D721Med (cell line): ENCODE results near the gene RALGAPA2.

Experiments
- DNase-seq: peaks from one replicate; pipeline ENCODE4 v3.0.0; 2011; ENCODE audit warnings: low spot score; ENCODE audit not compliant: insufficient read length
- FAIRE-seq: peaks from 2 replicates; lab custom pipeline; 2011; peaks lifted over from hg19 to GRCh38; lab: Jason Lieb, UNC
- TF ChIP-seq, protein P1 (sequence below): IDR thresholded peaks from 2 replicates; pipeline ENCODE4 v1.5.1; 2012; ENCODE audit warnings: mild to moderate bottlenecking, control low read depth; ENCODE audit not compliant: insufficient read depth; ENCODE audit errors: missing control alignments

Gene RALGAPA2

DNA sequence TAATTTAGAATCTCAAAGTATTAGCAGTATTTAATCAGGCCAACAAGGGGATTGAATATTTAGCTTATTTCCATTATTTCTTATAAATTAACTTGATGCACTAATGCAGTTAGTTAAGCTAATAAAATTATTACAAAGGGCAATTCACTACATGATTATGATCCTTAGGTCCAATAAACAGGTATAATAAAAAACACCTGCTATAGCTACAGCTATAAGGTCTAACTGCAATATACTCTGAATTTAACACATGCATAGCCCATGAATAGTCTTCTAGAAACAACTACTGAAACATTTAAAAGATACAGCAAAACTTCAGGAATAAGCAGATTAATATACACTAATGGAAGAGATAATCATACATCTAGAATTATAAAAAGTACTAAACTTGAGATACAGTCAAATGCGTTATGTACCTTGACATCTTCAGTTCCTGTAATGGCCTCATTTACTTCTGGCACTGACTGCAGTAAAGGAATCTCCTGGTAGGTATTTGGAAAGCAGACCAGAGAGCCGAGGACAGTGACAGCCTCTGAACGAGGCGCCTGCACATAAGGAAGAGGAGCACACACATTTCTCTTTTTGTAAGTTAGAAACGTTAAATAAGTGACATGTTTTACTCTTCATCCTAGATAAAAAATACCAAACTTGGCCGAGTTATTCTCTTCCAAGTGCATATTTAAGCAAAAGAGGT lies 176.1 kb downstream of the RALGAPA2 start:
- DNase-seq: no peak
- no peak for FAIRE-seq
- TF ChIP-seq, protein P1, sequence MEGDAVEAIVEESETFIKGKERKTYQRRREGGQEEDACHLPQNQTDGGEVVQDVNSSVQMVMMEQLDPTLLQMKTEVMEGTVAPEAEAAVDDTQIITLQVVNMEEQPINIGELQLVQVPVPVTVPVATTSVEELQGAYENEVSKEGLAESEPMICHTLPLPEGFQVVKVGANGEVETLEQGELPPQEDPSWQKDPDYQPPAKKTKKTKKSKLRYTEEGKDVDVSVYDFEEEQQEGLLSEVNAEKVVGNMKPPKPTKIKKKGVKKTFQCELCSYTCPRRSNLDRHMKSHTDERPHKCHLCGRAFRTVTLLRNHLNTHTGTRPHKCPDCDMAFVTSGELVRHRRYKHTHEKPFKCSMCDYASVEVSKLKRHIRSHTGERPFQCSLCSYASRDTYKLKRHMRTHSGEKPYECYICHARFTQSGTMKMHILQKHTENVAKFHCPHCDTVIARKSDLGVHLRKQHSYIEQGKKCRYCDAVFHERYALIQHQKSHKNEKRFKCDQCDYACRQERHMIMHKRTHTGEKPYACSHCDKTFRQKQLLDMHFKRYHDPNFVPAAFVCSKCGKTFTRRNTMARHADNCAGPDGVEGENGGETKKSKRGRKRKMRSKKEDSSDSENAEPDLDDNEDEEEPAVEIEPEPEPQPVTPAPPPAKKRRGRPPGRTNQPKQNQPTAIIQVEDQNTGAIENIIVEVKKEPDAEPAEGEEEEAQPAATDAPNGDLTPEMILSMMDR: no peak

DNA sequence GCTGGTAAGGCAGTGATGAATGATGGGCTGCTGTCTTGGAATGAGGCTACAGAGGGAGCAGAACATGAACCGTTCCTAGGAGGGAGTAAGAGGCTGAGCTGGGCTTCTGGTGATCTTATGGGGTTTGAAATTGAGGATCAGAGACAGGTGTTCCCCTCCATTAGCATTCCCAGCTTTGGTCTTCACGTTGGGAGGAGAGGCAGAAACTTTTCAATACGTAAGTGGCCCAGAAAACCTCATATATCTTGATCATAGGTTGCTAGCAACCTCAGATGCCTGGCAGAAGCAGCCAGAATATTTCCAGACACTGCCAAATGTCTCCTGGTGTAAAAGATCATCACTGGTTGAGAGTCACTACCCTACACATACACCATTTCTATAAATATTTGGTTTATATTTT lies 177.4 kb downstream of the RALGAPA2 start:
- DNase-seq (no peak), FAIRE-seq (no peak)
- TF ChIP-seq, protein P1: no peak

DNA sequence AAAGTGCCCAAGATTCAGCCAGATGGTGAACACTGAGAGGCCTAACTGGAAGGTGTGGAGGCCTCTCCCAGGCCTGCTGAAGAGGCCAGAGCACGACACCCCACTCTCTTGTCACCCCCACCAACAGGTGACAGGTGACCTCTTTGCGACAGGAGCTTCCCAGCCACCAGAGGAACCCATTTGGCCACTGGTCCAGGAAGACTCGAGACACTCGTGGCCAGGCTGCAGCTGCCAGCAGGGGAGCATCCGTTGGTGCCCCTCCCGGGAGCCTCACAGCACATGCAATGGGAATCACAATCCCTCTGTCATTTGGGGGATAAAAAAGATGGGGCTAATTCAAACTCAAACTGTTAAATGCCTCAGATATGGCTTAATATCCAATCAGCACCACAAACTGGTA lies 181.2 kb downstream of the RALGAPA2 start:
- TF ChIP-seq, protein P1: no peak
- no peak for FAIRE-seq

DNA sequence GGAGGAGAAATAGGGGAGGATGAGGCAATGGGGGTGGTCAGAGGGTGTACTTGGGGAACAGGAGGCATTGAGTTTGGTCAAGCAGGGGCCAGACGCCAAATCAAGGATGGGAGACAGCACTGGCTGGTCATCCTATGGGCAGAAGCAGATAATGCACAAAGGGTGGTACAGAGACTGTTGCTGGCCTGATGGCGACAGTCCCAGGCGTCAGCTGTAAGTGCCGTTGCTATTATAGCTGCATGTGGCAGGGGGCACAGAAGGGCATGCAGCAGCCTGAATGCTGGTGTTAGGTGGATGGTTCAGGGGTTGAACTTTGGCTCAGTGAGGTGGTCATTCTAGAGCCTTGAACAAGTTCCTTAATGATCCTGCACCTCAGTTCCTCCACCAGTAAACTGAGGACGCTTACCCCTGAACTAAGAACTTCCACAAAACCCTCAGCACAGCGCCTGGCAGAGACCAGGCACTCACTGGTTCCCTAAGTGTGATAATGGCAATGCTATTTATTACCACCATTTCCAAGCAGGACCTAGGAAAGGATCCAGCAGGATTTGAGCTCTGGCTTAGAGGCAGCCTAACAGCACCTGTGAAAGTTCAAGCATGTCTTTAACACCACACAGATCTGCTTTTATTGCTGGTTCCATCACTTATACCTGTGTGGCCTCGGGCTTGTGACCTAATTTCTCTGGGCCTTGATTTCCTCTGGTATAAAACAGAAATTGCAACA lies 181.9 kb downstream of the RALGAPA2 start:
- TF ChIP-seq, protein P1: no peak
- DNase-seq (no peak), FAIRE-seq (no peak)

More for the DNA sequence above, 181.2 kb downstream of the RALGAPA2 start:
- no peak for DNase-seq

DNA sequence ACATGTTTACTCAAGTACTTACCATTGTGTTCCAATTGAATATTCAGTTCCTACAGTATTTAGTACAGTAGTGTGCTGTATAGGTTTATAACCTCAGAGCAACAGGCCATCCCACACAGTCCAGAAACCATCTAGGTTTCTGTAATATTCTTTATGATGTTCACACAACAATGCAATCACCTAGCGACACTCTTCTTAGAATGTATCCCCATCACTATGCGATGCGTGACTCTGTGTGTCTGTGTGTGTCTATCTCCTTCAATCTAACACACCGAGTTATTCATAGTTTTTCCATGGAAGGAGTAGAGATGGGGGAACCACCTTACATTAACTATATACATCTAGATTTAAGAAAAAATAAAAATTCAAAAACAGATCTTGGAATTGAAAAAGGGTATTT lies 182.8 kb downstream of the RALGAPA2 start:
- FAIRE-seq (no peak), DNase-seq (no peak)
- TF ChIP-seq, protein P1: no peak

DNA sequence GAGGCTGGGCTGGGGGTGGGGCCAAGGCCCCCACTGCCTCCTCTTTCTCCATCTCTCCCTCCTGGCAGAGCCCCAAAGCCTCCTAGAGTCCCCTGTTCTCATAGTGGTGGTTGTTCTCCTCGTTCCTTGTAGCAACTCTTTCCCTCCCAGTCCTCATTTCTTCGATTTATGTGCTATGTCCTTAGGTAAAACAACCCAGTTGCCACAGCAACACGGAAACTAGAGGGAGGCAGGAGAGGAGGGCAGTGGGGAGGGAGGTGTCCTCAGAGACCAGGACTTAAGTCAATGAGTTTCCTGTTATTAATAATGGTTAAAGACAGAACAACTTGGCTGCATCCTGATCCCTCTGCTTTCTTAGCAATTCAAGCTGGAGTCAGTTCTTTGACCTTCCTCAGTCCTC lies 183.6 kb downstream of the RALGAPA2 start:
- DNase-seq (no peak), FAIRE-seq (no peak)
- TF ChIP-seq, protein P1: no peak

DNA sequence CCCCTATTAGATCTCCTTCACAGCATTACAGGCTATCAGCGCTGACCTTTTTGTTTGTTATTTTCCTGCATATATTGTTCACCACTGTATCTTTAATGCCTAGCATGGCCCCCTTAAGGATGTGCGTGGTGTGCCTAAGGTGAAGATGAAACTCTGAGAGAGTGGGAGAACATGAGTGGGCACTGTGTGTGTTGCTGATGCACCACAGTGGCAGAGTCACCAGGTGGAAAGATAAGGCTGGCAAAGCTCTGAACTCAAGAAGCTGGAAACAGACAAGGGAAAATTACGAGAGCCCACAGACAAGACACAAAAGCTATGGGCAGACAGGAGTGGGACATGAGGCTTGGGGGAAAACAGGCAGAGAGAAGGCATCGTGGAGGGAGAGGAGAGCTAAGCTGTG lies 184.8 kb downstream of the RALGAPA2 start:
- FAIRE-seq: no peak
- DNase-seq: no peak
- TF ChIP-seq, protein P1: no peak
